ENCODE results near the gene DTD2.
"Not testable (repeated sequence)": the region's sequence is repeated elsewhere in the genome, so short reads cannot be mapped to it uniquely, and the experiment has no call there.

The DTD2 gene

GRCh38 chr14:31465111-31465510 lies 7.8 kb upstream of the DTD2 start:
- H3K4me3 ChIP-seq (replicated peaks; ENCODE audit: low read depth, low read length) = no peak overlapping the region
- peak; percentile 52 for DNase-seq (ENCODE audit: low read depth)
- TF ChIP-seq, protein P1, sequence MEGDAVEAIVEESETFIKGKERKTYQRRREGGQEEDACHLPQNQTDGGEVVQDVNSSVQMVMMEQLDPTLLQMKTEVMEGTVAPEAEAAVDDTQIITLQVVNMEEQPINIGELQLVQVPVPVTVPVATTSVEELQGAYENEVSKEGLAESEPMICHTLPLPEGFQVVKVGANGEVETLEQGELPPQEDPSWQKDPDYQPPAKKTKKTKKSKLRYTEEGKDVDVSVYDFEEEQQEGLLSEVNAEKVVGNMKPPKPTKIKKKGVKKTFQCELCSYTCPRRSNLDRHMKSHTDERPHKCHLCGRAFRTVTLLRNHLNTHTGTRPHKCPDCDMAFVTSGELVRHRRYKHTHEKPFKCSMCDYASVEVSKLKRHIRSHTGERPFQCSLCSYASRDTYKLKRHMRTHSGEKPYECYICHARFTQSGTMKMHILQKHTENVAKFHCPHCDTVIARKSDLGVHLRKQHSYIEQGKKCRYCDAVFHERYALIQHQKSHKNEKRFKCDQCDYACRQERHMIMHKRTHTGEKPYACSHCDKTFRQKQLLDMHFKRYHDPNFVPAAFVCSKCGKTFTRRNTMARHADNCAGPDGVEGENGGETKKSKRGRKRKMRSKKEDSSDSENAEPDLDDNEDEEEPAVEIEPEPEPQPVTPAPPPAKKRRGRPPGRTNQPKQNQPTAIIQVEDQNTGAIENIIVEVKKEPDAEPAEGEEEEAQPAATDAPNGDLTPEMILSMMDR (IDR thresholded peaks at IDR 0.05; ENCODE audit: low read length, missing control alignments) = no peak

GRCh38 chr14:31462450-31462849 lies 5.1 kb upstream of the DTD2 start:
- not testable (repeated sequence) for DNase-seq (ENCODE audit: low read depth); H3K4me3 ChIP-seq (replicated peaks; ENCODE audit: low read depth, low read length)

DNA sequence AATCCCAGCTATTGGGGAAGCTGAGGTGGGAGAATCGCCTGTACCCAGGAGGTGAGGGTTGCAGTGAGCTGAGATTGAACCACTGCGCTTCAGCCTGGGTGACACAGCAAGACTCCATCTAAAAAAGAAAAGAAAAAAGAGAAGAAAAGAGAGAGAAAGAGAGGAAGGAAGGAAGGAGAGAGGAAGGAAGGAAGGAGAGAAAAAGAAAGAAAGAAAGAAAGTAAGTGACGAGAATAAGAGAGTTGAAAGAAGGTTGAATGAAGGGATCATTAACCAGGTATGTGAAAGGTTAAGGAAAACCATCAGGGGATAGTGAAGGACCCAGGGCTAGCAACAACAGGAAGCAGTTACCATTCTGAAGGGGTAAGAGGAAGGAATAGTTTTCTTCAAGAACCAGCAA lies 4.2 kb upstream of the DTD2 start:
- no peak for DNase-seq (ENCODE audit: low read depth)
- H3K4me3 ChIP-seq (replicated peaks; ENCODE audit: low read depth, low read length) = no peak overlapping the region
- TF ChIP-seq, protein P1 (IDR thresholded peaks at IDR 0.05; ENCODE audit: low read length, missing control alignments) = no peak

- TF ChIP-seq, protein P1 (IDR thresholded peaks at IDR 0.05; ENCODE audit: low read length, missing control alignments) = no peak
- H3K4me3 ChIP-seq (replicated peaks; ENCODE audit: low read depth, low read length) = peak overlapping the region; percentile 77
- no peak for DNase-seq (ENCODE audit: low read depth)
These were observed 656 bp upstream of the DTD2 start for GRCh38 chr14:31457665-31458659.

GRCh38 chr14:31449971-31450610 lies 7.2 kb downstream of the DTD2 start:
- no peak overlapping the region for H3K4me3 ChIP-seq (replicated peaks; ENCODE audit: low read depth, low read length)
- peak; percentile 72 for DNase-seq (ENCODE audit: low read depth)
- TF ChIP-seq, protein P1 (IDR thresholded peaks at IDR 0.05; ENCODE audit: low read length, missing control alignments) = peak; percentile 71

- H3K4me3 ChIP-seq (replicated peaks; ENCODE audit: low read depth, low read length) = no peak overlapping the region
- no peak for DNase-seq (ENCODE audit: low read depth)
- TF ChIP-seq, protein P1 (IDR thresholded peaks at IDR 0.05; ENCODE audit: low read length, missing control alignments) = no peak
These were observed 8.2 kb downstream of the DTD2 start for GRCh38 chr14:31449136-31449535.

DNA sequence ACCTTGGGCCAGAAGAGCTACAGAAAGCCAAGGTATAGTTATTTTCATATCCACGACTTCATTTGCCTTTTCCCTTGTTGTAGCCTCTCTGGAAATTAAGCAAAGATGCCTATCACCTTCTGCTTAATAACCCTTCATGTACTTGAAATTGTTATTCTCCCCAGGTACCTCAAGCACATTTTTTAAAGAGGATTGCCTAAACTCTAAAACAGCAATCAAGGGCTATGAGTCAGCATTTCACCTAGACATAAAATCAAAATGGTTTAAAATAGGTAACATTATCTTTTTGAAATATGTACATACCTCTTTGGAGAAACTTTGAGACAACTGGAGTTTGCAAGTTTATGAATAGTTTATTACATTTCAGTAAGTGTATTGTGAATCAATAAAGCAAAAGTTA lies 11.6 kb downstream of the DTD2 start:
- DNase-seq (ENCODE audit: low read depth) = no peak
- TF ChIP-seq, protein P1 (IDR thresholded peaks at IDR 0.05; ENCODE audit: low read length, missing control alignments) = no peak

More for the DNA sequence above, 11.6 kb downstream of the DTD2 start:
- no peak overlapping the region for H3K4me3 ChIP-seq (replicated peaks; ENCODE audit: low read depth, low read length)

All from fibroblast of pulmonary artery (primary cell).